Activated T-cell treated with anti-CD3 and anti-CD28 coated beads, Interleukin-2, amount 50 U/mL, for 72 hours (primary cell): ENCODE data around the gene EVI5. TPM values are rescaled to one million over a fixed set of nuclear protein-coding genes. Genes with fewer than 3 reads are reported as not detected.
"Not testable (repeated sequence)": the region's sequence is repeated elsewhere in the genome, so short reads cannot be mapped to it uniquely, and the experiment has no call there.

Source experiments
- ATAC-seq, 2 donors: fragments of 150-1000 bp; cut with Tn5 transposase; replicated peaks in 1 of 2; 2 replicates each; pipeline ENCODE4 v1.10.0; 2021; ENCODE audit warnings: moderate library complexity in 2 of 2, mild to moderate bottlenecking in 1 of 2
- DNase-seq, 2 donors: peaks; one replicate each; pipeline ENCODE4 v3.0.0; 2021 to 2022; ENCODE audit warnings: mixed read lengths in 1 of 2
- H3K27ac Mint-ChIP-seq: one replicate; pipeline ENCODE4 v1.8.0; 2022; ENCODE audit warnings: mild to moderate bottlenecking, moderate library complexity, mixed read lengths
- H3K27me3 Mint-ChIP-seq: one replicate; pipeline ENCODE4 v1.8.0; 2022; ENCODE audit warnings: low read depth, mixed read lengths
- H3K36me3 Mint-ChIP-seq, 2 donors: one replicate each; pipeline ENCODE4 v1.8.0; 2022; ENCODE audit warnings: mixed read lengths in 2 of 2, mild to moderate bottlenecking in 1 of 2; ENCODE audit not compliant: insufficient read depth in 2 of 2
- H3K4me1 Mint-ChIP-seq: one replicate; pipeline ENCODE4 v1.8.0; 2022; ENCODE audit warnings: low read depth, mixed read lengths
- H3K4me3 Mint-ChIP-seq, 2 donors: one replicate each; pipeline ENCODE4 v1.8.0; 2022; ENCODE audit warnings: mild to moderate bottlenecking in 2 of 2, mixed read lengths in 2 of 2, moderate library complexity in 2 of 2
- H3K9me3 Mint-ChIP-seq, 2 donors: one replicate each; pipeline ENCODE4 v1.8.0; 2022; ENCODE audit warnings: mixed read lengths in 2 of 2
- total RNA-seq, 2 donors: library from RNA; stranded (reverse); gene quantifications; one replicate each; pipeline ENCODE4 v1.2.3, GENCODE V29; 2022

The EVI5 gene
- total RNA-seq, 2 donors from 2014 or later, result 30.8 to 40.1 TPM

GRCh38 chr1:92754719-92755050 lies 30.2 kb downstream of the EVI5 start:
- no peaks in the 10 kb centered on the region for H3K36me3 Mint-ChIP-seq
- no peak overlapping the region for H3K4me3 Mint-ChIP-seq
- no peaks in the 10 kb centered on the region for H3K27me3 Mint-ChIP-seq
- H3K27ac Mint-ChIP-seq, result no peak overlapping the region
- H3K4me1 Mint-ChIP-seq, result no peaks in the 10 kb centered on the region
- no peaks in the 10 kb centered on the region for H3K9me3 Mint-ChIP-seq
- no peak for ATAC-seq
- DNase-seq, result no peak

GRCh38 chr1:92754000-92754718 lies 30.7 kb downstream of the EVI5 start:
- H3K27me3 Mint-ChIP-seq, result no peaks in the 10 kb centered on the region
- ATAC-seq (no peak), DNase-seq (no peak)
- no peak overlapping the region for H3K27ac Mint-ChIP-seq
- H3K4me3 Mint-ChIP-seq, result no peak overlapping the region
- H3K36me3 Mint-ChIP-seq, result no peaks in the 10 kb centered on the region
- H3K9me3 Mint-ChIP-seq, result no peaks in the 10 kb centered on the region
- H3K4me1 Mint-ChIP-seq, result no peaks in the 10 kb centered on the region

DNA sequence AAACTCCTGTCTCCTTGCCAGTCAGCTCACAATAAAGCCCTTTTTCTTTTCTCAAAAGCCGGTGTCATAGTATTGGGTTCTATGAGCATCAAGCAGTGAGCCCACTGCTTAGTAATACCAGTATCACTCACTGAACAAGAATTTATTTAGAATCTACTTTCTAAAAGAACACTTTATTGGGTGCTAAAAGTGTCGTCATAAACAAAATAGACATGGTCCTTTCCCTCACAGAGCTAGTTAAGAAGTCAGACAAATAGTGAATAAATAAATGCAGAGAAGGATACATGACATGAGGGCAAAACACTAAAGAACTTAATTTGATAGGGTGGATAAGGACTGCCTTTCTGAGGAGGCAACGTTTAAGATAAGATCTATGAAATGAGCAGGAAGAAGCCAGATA lies 32.2 kb downstream of the EVI5 start:
- DNase-seq, result no peak
- no peaks in the 10 kb centered on the region for H3K27me3 Mint-ChIP-seq
- ATAC-seq, result no peak
- no peaks in the 10 kb centered on the region for H3K4me1 Mint-ChIP-seq
- H3K4me3 Mint-ChIP-seq, result no peak overlapping the region
- H3K27ac Mint-ChIP-seq, result no peak overlapping the region
- H3K9me3 Mint-ChIP-seq, result no peaks in the 10 kb centered on the region
- no peaks in the 10 kb centered on the region for H3K36me3 Mint-ChIP-seq

DNA sequence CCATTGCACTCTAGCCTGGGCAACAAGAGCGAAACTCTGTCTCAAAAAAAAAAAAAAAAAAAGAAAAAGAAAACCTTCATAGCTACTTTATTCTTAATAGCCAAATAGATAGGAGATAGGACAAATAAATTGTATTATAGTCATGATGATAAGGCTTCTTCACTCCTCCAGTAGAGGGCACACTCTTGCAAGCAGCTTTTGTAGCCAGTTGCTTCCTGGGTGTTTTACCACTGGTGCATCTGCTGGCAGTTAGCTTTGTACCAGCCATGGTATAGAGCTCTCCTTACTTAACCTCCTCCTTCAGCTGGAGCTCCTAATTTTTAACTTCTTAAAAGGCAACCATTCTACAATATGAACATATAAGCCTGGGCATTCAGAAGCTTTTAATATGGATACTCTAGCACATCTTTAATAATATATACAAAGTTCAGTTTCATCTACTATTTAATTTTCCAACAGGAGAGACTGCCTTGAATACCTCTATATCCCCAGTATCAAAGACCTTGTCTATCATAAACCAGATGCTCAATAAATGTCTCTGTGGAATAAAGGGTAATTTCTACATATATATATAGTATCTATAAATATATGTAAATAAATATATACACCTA lies 35.8 kb downstream of the EVI5 start:
- Mint-ChIP-seq H3K36me3 (no peaks in the 10 kb centered on the region), H3K27ac (no peak overlapping the region), H3K9me3 (no peaks in the 10 kb centered on the region), H3K4me1 (no peaks in the 10 kb centered on the region), H3K4me3 (no peak overlapping the region), H3K27me3 (no peaks in the 10 kb centered on the region)
- DNase-seq (peak; percentile 37), ATAC-seq (peak; percentile 50 to 54)

DNA sequence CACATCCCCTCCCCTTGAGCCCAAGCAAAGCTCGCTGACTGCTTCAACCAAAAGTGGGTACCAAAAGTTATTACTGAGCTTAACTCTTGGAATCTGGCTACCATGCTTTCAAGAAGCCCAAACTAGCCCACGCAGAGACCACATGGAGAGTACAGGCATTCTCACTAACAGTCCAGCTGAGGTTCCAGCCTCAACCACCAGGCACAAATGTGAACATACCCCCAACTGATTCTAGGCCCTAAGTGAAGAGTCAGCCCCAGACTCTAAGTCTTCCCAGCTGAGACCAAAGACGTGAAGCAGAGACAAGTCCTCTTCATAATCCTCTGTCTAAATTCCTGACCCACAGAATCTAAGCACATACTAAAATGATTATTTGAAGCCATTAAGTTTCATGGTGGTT lies 36.8 kb downstream of the EVI5 start:
- H3K9me3 Mint-ChIP-seq, result no peaks in the 10 kb centered on the region
- H3K4me1 Mint-ChIP-seq, result no peaks in the 10 kb centered on the region
- H3K4me3 Mint-ChIP-seq, result no peak overlapping the region
- no peak for ATAC-seq
- no peaks in the 10 kb centered on the region for H3K27me3 Mint-ChIP-seq
- no peak overlapping the region for H3K27ac Mint-ChIP-seq
- H3K36me3 Mint-ChIP-seq, result no peaks in the 10 kb centered on the region
- DNase-seq, result no peak

DNA sequence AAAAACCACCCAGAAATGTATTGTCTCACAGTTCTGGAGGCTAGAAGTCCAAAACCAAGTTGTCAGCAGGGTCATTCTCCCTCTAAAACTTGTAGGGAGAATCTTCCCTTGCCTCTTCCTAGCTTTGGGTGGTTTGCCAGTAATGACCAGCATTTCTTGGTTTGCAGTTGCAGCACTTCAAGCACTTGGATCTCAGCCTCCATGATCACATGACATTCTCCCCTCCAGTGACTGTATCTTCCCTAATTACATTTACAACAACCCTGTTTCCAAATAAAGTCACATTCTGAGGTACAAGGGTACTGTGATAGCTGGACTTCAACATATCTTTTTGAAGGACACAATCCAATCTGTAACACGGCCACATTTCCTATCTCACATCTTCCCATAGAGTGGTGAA lies 37.2 kb downstream of the EVI5 start:
- no peak for ATAC-seq
- no peak overlapping the region for H3K27ac Mint-ChIP-seq

DNA sequence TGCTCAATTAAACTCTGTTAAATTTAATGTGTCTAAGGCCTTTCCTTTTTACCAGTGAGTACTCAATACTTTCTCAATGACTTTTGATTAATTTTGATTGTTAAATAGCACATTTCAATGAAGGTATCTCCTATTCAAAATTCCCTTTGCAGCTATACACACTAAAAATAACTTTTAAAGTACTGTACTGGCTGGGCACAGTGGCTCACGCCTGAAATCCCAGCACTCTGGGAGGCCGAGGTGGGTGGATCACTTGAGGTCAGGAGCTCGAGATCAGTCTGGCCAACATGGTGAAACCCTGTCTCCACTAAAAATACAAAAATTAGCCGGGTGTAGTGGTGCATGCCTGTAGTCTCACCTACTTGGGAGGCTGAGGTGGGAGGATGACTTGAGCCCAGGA lies 38.7 kb downstream of the EVI5 start:
- not testable (repeated sequence) for H3K4me1 Mint-ChIP-seq, H3K27me3 Mint-ChIP-seq, H3K36me3 Mint-ChIP-seq, H3K4me3 Mint-ChIP-seq, DNase-seq, H3K9me3 Mint-ChIP-seq, ATAC-seq, H3K27ac Mint-ChIP-seq

More for the DNA sequence above, 37.2 kb downstream of the EVI5 start:
- DNase-seq, result no peak
- no peak overlapping the region for H3K4me3 Mint-ChIP-seq
- H3K9me3 Mint-ChIP-seq, result no peaks in the 10 kb centered on the region
- no peaks in the 10 kb centered on the region for H3K36me3 Mint-ChIP-seq
- H3K27me3 Mint-ChIP-seq, result no peaks in the 10 kb centered on the region
- no peaks in the 10 kb centered on the region for H3K4me1 Mint-ChIP-seq

DNA sequence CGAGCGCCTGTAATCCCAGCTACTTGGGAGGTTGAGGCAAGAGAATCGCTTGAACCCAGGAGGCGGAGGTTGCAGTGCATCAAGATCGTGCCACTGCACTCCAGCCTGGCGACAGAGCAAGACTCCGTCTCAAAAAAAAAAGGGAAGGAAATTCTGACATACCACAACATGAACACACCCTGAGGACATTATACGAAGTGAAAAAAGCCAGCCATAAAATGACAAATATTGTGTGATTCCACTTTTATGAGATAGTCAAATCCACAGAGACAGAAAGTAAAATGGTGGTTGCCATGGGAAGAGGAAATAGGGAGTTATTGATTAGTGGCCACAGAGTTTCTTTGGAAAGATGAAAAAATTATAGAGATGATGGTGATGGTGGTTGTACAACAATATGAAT lies 41.7 kb downstream of the EVI5 start:
- DNase-seq, result no peak
- Mint-ChIP-seq H3K36me3 (no peaks in the 10 kb centered on the region), H3K9me3 (no peaks in the 10 kb centered on the region), H3K4me1 (no peaks in the 10 kb centered on the region), H3K27me3 (no peaks in the 10 kb centered on the region), H3K27ac (no peak overlapping the region), H3K4me3 (no peak overlapping the region)
- ATAC-seq, result no peak

DNA sequence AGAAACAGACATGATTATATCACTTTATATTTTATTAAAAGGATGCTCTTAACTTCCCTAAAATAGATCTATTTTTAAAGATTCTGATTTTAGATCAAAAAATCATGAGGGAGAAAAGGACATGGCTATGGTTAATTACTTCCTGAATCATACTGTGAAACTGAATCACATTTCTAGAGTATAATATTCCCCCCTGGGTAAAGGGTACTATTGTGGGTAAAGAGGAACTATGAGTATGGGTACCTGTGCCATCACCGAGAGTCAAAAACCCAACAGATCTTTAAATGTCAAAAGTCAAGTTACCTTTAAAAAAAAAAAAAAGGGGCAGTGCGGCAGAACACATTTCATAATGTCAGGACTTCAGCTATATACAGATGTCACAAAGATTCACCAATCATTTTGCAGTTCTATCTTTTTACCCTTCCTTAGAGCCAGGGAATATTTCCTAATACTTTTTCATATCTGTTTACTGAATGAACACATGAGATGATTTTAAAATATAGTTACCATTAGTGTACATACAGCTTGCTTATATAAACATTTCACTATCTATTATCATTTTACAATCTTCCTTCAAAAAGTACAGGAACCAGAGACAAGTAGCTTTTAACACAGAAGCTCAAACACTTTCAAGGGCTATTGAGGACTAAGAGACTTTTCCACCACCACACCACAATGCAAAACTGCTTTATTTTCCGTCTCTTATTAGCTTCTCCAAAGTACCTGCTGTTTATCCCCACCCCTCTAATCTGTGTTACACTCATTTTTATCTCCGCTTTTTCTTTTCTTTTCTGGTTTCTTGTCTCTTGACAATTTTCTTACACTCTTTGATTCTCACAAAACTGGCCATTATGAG lies 45.0 kb downstream of the EVI5 start:
- H3K4me1 Mint-ChIP-seq, result no peaks in the 10 kb centered on the region

GRCh38 chr1:92736395-92736794 lies 48.5 kb downstream of the EVI5 start:
- no peak overlapping the region for H3K4me3 Mint-ChIP-seq
- no peaks in the 10 kb centered on the region for H3K36me3 Mint-ChIP-seq
- no peaks in the 10 kb centered on the region for H3K27me3 Mint-ChIP-seq
- DNase-seq, result no peak
- ATAC-seq, result no peak
- H3K9me3 Mint-ChIP-seq, result no peaks in the 10 kb centered on the region
- no peaks in the 10 kb centered on the region for H3K4me1 Mint-ChIP-seq
- H3K27ac Mint-ChIP-seq, result no peak overlapping the region

More for the DNA sequence above, 45.0 kb downstream of the EVI5 start:
- no peaks in the 10 kb centered on the region for H3K36me3 Mint-ChIP-seq
- no peaks in the 10 kb centered on the region for H3K9me3 Mint-ChIP-seq
- no peak overlapping the region for H3K4me3 Mint-ChIP-seq
- no peak for DNase-seq
- H3K27ac Mint-ChIP-seq, result no peak overlapping the region
- H3K27me3 Mint-ChIP-seq, result no peaks in the 10 kb centered on the region
- no peak for ATAC-seq

DNA sequence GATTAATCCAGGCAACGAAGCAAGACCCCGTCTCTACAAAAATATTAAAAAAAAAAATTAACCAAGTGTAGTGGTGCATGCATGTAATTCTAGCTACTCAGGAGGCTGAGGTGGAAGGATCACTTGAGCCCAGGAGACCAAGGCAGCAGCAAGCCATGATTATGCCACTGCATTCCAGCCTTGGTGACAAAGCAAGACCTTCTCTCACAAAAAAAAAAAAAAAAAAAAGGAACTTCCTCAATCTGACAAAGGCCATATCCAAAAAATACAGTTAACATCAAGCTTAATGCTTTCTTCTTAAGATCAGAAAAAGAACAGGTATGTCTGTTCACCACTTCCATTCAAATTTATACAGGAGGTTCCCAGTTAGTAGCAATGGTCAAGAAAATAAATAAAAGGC lies 54.4 kb downstream of the EVI5 start:
- no peaks in the 10 kb centered on the region for H3K27me3 Mint-ChIP-seq
- H3K4me3 Mint-ChIP-seq, result no peak overlapping the region
- ATAC-seq (no peak), DNase-seq (no peak)
- H3K9me3 Mint-ChIP-seq, result no peaks in the 10 kb centered on the region
- H3K4me1 Mint-ChIP-seq, result no peaks in the 10 kb centered on the region
- no peak overlapping the region for H3K27ac Mint-ChIP-seq
- H3K36me3 Mint-ChIP-seq, result no peaks in the 10 kb centered on the region

DNA sequence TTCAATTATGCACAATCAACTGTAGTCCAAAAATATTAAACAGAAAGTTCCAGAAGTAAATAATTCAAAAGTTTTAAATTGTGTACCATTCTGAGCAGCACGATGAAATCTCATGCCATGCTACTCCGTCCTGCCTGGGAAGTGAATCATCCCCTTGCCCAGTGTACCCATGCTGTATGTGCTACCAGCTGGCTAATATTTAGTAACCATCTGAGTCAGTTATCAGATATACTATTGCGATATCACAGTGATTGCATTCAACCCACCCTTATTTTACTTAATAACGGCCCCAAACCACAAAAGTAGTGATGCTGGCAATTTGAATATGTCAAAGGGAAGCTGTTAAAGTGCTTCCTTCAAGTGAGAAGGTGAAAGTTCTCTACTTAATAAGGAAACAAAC lies 56.2 kb downstream of the EVI5 start:
- ATAC-seq (no peak), DNase-seq (no peak)
- no peaks in the 10 kb centered on the region for H3K27me3 Mint-ChIP-seq
- H3K36me3 Mint-ChIP-seq, result no peaks in the 10 kb centered on the region
- H3K9me3 Mint-ChIP-seq, result no peaks in the 10 kb centered on the region
- no peaks in the 10 kb centered on the region for H3K4me1 Mint-ChIP-seq
- no peak overlapping the region for H3K27ac Mint-ChIP-seq
- no peak overlapping the region for H3K4me3 Mint-ChIP-seq

- not testable (repeated sequence) for H3K4me3 Mint-ChIP-seq, H3K4me1 Mint-ChIP-seq, DNase-seq, H3K27me3 Mint-ChIP-seq, H3K9me3 Mint-ChIP-seq, ATAC-seq, H3K27ac Mint-ChIP-seq, H3K36me3 Mint-ChIP-seq
Measured at GRCh38 chr1:92723713-92724112, 61.2 kb downstream of the EVI5 start.
